D721Med (cell line): Measurements from ENCODE around the gene DCANP1.

Source experiments
- DNase-seq: peaks from one replicate; pipeline ENCODE4 v3.0.0; 2011; ENCODE audit warnings: low spot score; ENCODE audit not compliant: insufficient read length
- FAIRE-seq: peaks from 2 replicates; lab custom pipeline; 2011; peaks lifted over from hg19 to GRCh38; lab: Jason Lieb, UNC
- CTCF ChIP-seq: IDR thresholded peaks from 2 replicates; pipeline ENCODE4 v1.5.1; 2012; ENCODE audit warnings: mild to moderate bottlenecking, control low read depth; ENCODE audit not compliant: insufficient read depth; ENCODE audit errors: missing control alignments

DCANP1 gene

GRCh38 chr5:135444881-135445280 is 2.3 kb downstream of the DCANP1 start:
- TF ChIP-seq CTCF = no peak
- no peak for FAIRE-seq
- no peak for DNase-seq

- TF ChIP-seq CTCF = no peak
- no peak for DNase-seq
- FAIRE-seq = no peak
These were observed 2.8 kb downstream of the DCANP1 start for GRCh38 chr5:135444360-135444759.

- DNase-seq (no peak), FAIRE-seq (no peak)
- no peak for TF ChIP-seq CTCF
These were observed 3.8 kb downstream of the DCANP1 start for GRCh38 chr5:135443161-135443960.

GRCh38 chr5:135442431-135443160 is 4.6 kb downstream of the DCANP1 start:
- TF ChIP-seq CTCF = no peak
- FAIRE-seq = no peak

DNA sequence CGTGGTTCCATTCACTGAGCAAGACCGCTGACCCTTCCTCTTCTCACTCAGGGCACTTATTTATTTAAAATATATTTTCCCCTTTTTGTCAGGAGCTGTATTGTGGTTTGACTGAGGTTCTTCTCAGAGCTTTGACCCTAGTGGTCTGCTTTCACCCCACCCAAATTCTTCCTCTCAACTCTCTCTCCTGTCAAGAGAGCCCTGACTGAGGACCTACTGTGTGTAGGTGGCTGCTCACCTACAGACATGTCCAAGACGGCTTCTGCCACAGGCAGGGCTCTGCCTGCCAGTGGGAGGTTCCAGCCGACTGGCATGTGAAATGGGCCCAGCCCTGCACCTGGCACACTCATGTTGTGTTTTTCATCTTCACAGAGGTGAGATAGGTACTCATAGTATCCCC is 5.2 kb downstream of the DCANP1 start:
- FAIRE-seq (no peak), DNase-seq (no peak)
- no peak for TF ChIP-seq CTCF

More at GRCh38 chr5:135442431-135443160, 4.6 kb downstream of the DCANP1 start:
- DNase-seq = no peak

GRCh38 chr5:135441350-135441831 is 5.8 kb downstream of the DCANP1 start:
- no peak for FAIRE-seq
- DNase-seq = no peak
- no peak for TF ChIP-seq CTCF
